ENCODE results near the gene LBP. TPM values are rescaled to one million over a fixed set of nuclear protein-coding genes. Genes with fewer than 3 reads are reported as not detected.
A peak's percentile ranks its signal among the peaks of the same experiment; 100 is the strongest.

LBP gene
- total and polyA plus RNA-seq, 10 of the 15 experiments (the other 5 are each of a cell fraction or from before 2014, with no cell fraction given), result 0.04 to 0.10 TPM; not detected in 8

DNA sequence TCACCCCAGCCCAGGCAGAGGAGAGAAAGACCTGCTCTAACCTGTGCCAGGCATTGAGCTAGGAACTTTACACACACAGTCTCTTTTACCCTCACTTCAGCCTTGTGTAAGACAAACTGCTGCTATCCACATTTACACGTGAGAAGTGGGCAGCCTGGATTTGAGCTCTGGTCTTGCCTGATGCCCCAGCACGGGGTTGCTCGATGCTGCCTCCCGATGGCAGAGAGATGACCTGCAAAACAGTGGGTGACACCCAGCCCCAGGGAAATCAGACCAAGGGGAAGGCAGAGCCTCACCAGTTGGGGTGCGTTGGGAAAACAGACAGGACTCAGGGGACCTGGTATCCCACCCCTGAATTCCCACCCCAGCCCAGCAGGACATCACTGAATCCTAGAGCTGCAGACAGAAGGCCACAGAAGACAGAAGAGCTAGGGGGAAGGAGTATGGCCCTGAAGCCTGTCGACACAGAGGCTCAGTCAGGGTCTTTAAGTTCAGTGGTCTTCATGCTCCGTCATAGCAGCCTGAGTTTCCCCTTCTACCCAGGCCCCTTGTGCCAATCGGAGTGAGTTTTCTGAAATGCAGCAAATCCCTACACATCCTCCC, 41.3 kb upstream of the LBP start (continued):
- TF ChIP-seq RCOR1 (conservative IDR thresholded peaks at IDR 0.05; ENCODE audit: low read depth, low read length), result no peak
- no peak for TF ChIP-seq MTA2 (IDR thresholded peaks at IDR 0.05; ENCODE audit: low read depth)
- no peak for TF ChIP-seq GABPA (IDR thresholded peaks at IDR 0.05; ENCODE audit: low read depth)
- TF ChIP-seq BCLAF1 (IDR thresholded peaks at IDR 0.05), result no peak
- peak; percentile 40 to 55 (median 51); a peak in 5 of 6 replicates for TF ChIP-seq CTCF (IDR thresholded peaks at IDR 0.05 in 2 of 3, conservative IDR thresholded peaks at IDR 0.05 in 1 of 3; ENCODE audit: control insufficient read depth in 2 of 3, extremely low read depth in 1 of 3, insufficient read depth in 1 of 3, low read depth in 3 of 3, low read length in 3 of 3)

- ChIA-PET RAD21 (ENCODE audit: unreplicated experiment) (no interaction called here), POLR2A (no interaction called here), SMC1A (ENCODE audit: uncharacterized antibody, unreplicated experiment) (no interaction called here), CTCF (interaction anchor here (0.8 to 1.3 kb wide), 4 partner anchors 18 to 247 kb away, joined by 3 to 5 read pairs (median 3); no protein-coding TSS in a partner anchor)
- Histone ChIP-seq H3K79me2 (ENCODE audit: control insufficient read depth, insufficient read depth, low read length) (no peaks in the 10 kb centered on the region), H3K4me2 (ENCODE audit: control insufficient read depth, insufficient read depth) (no peak overlapping the region), H3K4me3 (no peak overlapping the region), H3K27ac (ENCODE audit: control insufficient read depth, insufficient read depth) (no peak overlapping the region), H3K9ac (ENCODE audit: control insufficient read depth, insufficient read depth, low read length) (no peak overlapping the region), H3K36me3 (ENCODE audit: control insufficient read depth in 2 of 2, insufficient read depth in 2 of 2, low read length in 1 of 2) (no peaks in the 10 kb centered on the region), H3K4me1 (ENCODE audit: control insufficient read depth, insufficient read depth, low read length) (no peaks in the 10 kb centered on the region; the same call in 1 of the 2 replicates), H3K27me3 (replicated peaks in 1 of 2; ENCODE audit: control insufficient read depth in 2 of 2, insufficient read depth in 2 of 2, low read length in 1 of 2) (peaks cover 9 to 20% of the 10 kb centered on the region in 2 experiments), H4K20me1 (ENCODE audit: control insufficient read depth, insufficient read depth) (no peaks in the 10 kb centered on the region), H3K9me3 (replicated peaks; ENCODE audit: control insufficient read depth, insufficient read depth, low read length) (no peaks in the 10 kb centered on the region), H2AFZ (ENCODE audit: control insufficient read depth, low read depth, low read length) (no peak overlapping the region)
- ATAC-seq (no peak), FAIRE-seq (no peak), DNase-seq (ENCODE audit: low read depth, low spot score) (no peak)
- 40% methylated on average over 4 of the region's 4 CpGs for WGBS (ENCODE audit: insufficient coverage, insufficient replicate concordance, low lambda C conversion rate, missing lambda C conversion rate)
- TF ChIP-seq CREM (IDR thresholded peaks at IDR 0.05; ENCODE audit: low read depth) (no peak), ETV6 (conservative IDR thresholded peaks at IDR 0.05 in 1 of 2, IDR thresholded peaks at IDR 0.05 in 1 of 2; ENCODE audit: borderline replicate concordance in 1 of 2, low read depth in 1 of 2) (no peak), POLR2A (IDR thresholded peaks at IDR 0.05; ENCODE audit: low read depth, low read length) (no peak), NFXL1 (IDR thresholded peaks at IDR 0.05; ENCODE audit: borderline replicate concordance) (no peak), NBN (IDR thresholded peaks at IDR 0.05) (no peak), EGR1 (IDR thresholded peaks at IDR 0.05; ENCODE audit: borderline replicate concordance in 1 of 2, low read depth in 2 of 2, low read length in 2 of 2) (no peak), CHD4 (IDR thresholded peaks at IDR 0.05) (no peak)
- TF ChIP-seq, protein P1, sequence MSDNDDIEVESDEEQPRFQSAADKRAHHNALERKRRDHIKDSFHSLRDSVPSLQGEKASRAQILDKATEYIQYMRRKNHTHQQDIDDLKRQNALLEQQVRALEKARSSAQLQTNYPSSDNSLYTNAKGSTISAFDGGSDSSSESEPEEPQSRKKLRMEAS (IDR thresholded peaks at IDR 0.05; ENCODE audit: low read depth, low read length), result no peak
- BruUV-seq (replicated peaks), result no TSS peak
- in situ Hi-C loops (cut with MboI), result no loop called here
- intact Hi-C loops (cut with micrococcal nuclease; ENCODE audit: unreplicated experiment), result no loop called here
Measured at GRCh38 chr20:38305541-38305940, 40.7 kb upstream of the LBP start.

Data from GM12878 (cell line).